OCI-LY7 (cell line): ENCODE data around the gene PDZK1.

Experiments
- EZH2phosphoT487 ChIP-seq: fragments of 200-600 bp; sonication (generic); IDR thresholded peaks from 2 replicates; pipeline ENCODE4 v1.6.1; 2018; ENCODE audit warnings: low read depth, borderline replicate concordance, mild to moderate bottlenecking, mixed run types, antibody characterized with exemption, low read length, moderate library complexity, mixed read lengths
- TF ChIP-seq, protein P1 (sequence below): fragments of 200-600 bp; sonication (generic); conservative IDR thresholded peaks from 2 replicates; pipeline ENCODE4 v1.5.1; 2014; ENCODE audit warnings: mild to moderate bottlenecking, antibody characterized with exemption, low read length, moderate library complexity, mixed read lengths

- TF ChIP-seq, protein P1, sequence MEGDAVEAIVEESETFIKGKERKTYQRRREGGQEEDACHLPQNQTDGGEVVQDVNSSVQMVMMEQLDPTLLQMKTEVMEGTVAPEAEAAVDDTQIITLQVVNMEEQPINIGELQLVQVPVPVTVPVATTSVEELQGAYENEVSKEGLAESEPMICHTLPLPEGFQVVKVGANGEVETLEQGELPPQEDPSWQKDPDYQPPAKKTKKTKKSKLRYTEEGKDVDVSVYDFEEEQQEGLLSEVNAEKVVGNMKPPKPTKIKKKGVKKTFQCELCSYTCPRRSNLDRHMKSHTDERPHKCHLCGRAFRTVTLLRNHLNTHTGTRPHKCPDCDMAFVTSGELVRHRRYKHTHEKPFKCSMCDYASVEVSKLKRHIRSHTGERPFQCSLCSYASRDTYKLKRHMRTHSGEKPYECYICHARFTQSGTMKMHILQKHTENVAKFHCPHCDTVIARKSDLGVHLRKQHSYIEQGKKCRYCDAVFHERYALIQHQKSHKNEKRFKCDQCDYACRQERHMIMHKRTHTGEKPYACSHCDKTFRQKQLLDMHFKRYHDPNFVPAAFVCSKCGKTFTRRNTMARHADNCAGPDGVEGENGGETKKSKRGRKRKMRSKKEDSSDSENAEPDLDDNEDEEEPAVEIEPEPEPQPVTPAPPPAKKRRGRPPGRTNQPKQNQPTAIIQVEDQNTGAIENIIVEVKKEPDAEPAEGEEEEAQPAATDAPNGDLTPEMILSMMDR = no peak
- no peak for TF ChIP-seq EZH2phosphoT487
These were observed 22.0 kb upstream of the PDZK1 start for GRCh38 chr1:145729196-145729595.
